UCSD-AML1 (cell line): Measurements from ENCODE around the gene AKAP14.
"Not testable (repeated sequence)": the region's sequence is repeated elsewhere in the genome, so short reads cannot be mapped to it uniquely, and the experiment has no call there.

ENCODE experiments used
- DNase-seq: peaks from one replicate; lab custom pipeline; 2025; ENCODE audit not compliant: unreplicated experiment; lab: John Stamatoyannopoulos, UW

AKAP14 gene

GRCh38 chrX:119919835-119920585 lies 24.3 kb downstream of the AKAP14 start:
- no peak for DNase-seq

- DNase-seq = not testable (repeated sequence)
Observed at GRCh38 chrX:119922391-119922790, 26.7 kb downstream of the AKAP14 start.

GRCh38 chrX:119935215-119935874 lies 39.7 kb downstream of the AKAP14 start:
- DNase-seq = no peak

GRCh38 chrX:119941336-119941735 lies 45.6 kb downstream of the AKAP14 start:
- DNase-seq = no peak

- no peak for DNase-seq
Observed at GRCh38 chrX:119942173-119942819, 46.6 kb downstream of the AKAP14 start.

GRCh38 chrX:119942831-119943184 lies 47.1 kb downstream of the AKAP14 start:
- no peak for DNase-seq

GRCh38 chrX:119943185-119943988 lies 47.7 kb downstream of the AKAP14 start, which contains the start of gene NKAP:
TSS of gene NKAP (minus strand) at chrX:119943751. CDS start at chrX:119943605, 146 bp downstream.
- DNase-seq = peak; percentile 85

- no peak for DNase-seq
Observed at GRCh38 chrX:119945481-119945880, 49.8 kb downstream of the AKAP14 start.

GRCh38 chrX:119948381-119948780 lies 52.7 kb downstream of the AKAP14 start:
- no peak for DNase-seq

- DNase-seq = no peak
Observed at GRCh38 chrX:119954374-119954773, 58.7 kb downstream of the AKAP14 start.

GRCh38 chrX:119955807-119956570 lies 60.3 kb downstream of the AKAP14 start:
- DNase-seq = peak; percentile 12

- no peak for DNase-seq
Observed at GRCh38 chrX:119960625-119961024, 64.9 kb downstream of the AKAP14 start.

- not testable (repeated sequence) for DNase-seq
Observed at GRCh38 chrX:119966837-119967236, 71.1 kb downstream of the AKAP14 start.
